NCI-H2171 treated with DMSO at 0.1 percent for 48 hours (cell line): ENCODE data around the gene CCDC88C.

Experiments
- DNase-seq: peaks from one replicate; lab custom pipeline; 2025; lab: John Stamatoyannopoulos, UW

The CCDC88C gene

DNA sequence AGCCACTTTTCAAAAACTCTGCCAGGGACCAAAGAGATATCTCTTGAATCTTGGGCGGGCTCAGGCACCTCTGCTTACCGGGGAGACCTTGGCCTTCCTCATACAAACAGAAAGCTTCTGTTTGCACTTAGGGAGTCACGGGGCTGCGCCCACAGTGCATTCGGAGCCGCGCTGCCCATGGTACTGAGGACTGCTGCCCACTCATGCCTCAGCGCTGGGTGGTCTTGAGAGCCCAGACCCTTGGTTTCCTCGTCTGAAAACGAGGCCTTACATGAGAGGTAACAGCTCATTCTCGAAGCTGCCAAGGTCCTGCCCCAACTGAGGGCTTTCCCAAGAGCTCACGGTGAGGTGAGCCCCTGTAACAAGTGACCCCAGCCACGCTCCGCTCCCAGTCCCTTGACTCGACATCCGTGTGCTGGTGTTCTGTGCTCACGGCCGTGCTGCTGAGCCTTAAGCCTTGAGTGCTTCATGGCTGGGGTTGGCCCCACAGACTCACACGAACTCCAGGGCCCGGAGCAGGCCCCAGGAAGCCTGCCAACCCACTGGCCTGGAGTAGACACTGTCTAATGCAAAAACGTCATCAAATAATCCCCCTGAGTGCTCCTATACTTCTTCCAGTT, 125.7 kb downstream of the CCDC88C start:
- no peak for DNase-seq

DNA sequence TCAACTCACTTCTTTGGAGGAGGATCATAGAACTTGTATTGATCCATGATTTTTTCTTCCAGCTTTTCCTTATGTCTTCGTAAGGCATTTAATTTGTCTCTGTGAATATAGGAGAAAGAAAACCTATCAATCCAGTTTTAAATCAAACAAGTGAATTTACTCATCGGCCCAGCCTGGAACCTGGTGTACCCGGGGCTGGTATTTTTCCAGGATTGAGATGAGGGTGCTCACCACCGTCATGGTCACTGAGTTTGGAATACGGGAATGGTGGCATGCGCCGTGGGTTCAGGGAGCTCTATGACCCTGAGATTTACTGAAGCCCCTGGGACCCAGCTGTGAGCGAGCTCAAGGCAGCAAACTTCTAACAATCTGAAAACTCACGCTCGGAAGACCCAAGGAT, 126.6 kb downstream of the CCDC88C start:
- DNase-seq = no peak

DNA sequence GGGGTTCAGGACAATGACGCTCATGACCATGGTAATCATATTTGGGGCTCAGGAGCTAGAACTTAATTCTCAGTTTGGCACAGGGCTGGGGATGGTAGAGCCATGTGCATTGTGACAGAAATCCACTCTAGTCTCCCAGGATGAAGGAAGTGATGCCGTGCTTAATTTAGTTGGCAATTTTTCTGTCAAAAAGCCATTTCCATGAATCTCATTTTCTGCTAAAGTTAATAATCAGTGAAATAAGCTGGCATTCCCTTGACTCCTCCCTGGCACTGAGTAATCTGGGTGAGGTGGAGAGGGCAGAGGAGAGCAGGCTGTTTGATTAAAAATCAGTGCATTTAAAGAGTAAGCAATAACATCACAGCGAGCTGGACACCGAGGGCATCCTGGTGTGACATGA, 128.2 kb downstream of the CCDC88C start:
- DNase-seq = no peak

DNA sequence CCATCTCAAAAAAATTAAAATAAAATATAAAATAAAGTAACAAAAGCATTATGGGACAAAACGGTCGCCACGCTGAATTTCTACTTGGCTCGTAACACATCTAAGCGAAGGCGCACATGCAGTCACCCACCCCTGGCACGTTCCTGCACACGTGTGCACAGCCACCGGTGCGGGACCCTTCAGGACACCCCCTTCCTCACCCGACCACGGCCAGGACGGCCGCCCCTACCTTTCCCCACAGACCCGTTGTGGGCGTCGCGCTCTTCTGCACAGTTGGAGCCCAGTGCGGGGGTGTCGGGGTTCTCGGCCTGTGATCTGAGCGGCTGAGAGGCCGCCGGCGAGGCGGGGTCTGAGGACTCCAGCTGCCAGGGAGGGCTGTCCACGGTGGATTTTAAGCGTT, 128.7 kb downstream of the CCDC88C start:
- no peak for DNase-seq

DNA sequence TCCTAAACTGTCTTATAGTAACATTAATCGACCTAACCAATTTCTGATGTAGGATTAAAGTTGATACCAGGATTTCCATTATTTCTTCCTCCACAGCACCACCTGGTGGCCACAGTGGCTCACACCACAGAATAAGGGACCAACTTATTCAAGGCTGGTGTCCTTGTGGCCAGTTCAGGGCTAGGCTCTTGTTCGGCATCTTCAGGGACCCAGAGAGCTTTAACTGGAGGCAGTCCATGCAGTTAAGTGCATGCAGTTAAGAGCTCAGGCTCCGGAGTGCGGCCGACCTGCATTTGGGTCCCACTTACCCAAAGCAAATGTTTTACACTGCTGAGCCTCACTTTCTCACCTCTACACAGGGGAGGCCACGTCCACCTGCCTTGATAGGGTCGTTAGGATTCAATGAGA, 131.1 kb downstream of the CCDC88C start:
- peak; percentile 63 for DNase-seq

DNA sequence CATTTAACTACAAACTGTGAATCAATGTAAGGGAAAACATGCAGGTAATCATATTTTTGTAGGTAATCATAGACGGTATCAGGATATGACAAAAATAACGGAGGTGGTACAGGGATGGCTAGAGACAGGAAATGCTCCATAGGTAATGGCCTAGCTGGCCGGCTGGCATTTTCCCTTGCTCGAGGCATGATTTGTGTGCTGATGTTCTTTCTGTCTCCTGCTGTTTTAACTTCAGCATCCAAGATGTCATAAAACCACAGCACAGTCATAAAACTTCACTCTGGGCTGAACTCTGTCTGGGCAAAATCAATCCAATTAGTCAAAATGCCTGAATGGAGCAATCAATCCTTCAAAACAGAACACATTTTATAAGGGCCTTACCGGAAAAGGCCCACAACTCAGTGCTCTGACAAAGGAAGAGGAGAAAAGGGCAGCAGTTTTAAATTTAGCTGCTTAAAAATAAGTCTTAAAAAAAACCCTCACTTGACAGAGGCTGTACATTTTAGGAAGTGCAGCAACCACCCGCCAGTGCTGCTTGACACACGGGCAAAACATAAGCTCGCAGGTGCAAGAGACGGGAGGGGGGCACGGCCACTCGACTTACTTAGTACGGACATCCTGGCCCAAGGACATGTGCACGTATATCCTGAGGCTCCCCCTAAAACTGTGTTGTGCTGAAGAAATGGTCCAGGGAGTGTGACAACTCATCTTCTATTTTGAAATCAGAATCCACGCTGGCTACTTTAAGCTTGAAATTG, 132.7 kb downstream of the CCDC88C start:
- no peak for DNase-seq

DNA sequence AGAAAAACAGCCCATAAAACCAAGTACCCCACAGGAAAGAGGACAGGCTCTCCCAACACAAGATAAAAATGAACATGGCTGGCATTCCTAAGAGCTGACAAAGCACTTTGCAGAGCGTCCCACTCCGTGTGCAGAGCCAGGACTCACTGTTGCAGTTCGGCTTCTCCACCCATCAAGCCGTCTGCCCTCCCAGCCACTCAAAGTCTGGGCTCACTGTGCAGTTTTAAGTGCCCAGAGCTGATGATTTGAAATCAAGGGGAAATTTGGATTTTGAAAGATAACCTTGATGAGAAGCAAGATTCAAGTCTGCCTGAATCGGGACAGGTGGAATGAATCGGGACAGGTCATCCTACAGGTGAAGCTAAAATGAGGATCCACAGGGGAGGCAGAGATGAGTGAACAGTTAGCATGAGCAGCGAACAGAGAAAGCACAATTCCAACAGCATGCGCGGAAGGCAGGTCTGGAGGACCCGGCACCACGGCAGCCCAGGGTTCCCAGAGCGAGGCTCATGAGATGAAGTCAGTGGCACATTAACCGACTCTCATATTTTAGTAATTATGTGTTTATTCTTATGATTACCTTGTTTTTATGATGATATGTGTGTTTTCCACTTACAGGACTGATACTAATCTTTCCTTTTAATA, 133.4 kb downstream of the CCDC88C start:
- no peak for DNase-seq

DNA sequence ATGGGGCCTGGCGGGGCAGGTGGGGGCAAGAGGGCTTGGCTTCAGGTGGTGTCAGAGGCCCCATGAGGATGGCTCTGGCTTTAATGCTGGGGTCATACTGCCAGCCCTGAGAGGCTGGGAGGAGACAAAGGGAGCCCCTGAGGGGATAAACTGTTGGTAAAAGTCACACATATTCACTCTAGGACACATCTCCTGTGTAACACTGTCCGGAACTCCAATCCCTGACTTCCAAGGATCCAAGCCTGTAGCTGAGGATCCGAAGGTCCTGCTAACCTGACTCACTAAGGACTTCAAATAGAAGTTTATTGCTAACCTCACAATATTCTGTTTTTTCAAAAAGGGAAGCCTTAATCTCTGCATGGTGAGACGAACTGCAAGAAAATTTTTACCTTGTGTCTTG, 134.0 kb downstream of the CCDC88C start:
- no peak for DNase-seq

DNA sequence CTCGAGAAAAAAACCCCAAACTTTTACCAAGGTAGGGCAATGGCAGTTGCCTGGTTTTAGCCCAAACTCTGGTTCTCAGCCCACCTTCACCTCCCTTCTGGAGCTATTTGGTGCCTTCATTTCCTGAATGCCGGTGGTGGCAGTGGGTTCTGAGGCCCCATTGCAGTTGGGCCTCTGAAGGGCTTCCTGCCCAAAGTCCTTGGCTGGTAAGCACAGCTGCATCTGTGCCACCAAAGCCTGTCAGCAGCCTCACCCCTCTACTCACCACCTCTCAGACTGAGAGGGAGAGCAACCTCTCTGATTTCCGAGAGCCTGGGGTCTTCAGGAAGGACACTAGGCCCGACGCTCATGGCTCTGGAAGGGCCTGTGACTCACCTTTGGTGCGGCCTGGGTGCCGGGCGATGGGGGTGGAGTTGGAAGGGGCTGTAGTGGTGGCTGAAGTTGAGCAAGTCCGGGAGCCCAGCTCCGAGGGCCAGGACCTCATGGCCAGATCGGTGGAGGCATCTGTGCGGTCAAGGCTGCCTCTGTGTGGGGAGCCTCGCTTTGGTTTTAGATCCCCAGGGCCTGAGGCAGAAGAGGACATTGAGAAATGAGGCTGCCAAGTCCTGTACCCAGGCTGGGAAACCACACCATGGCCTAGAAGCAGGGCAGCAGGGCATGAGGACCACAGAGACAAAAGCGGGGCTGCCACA, 134.5 kb downstream of the CCDC88C start:
- no peak for DNase-seq

DNA sequence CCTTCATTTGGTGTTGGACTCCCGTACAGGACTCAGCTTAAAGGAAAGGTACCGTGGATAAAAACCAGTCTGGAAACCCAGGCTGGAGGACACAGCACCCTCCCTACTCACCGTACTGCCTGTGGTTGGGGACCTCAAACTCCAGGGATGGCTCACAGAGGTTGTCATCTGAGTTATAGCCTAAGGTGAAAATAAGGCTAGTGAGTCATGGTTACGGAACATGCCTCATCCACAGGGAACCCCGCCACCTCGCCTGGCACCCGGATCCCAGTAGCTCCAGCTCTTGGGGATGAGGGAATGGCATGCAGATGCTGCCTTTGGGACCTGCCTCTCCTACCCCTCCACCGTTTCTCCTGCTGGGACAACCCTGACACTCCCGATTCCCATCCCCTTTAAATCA, 136.3 kb downstream of the CCDC88C start:
- no peak for DNase-seq

DNA sequence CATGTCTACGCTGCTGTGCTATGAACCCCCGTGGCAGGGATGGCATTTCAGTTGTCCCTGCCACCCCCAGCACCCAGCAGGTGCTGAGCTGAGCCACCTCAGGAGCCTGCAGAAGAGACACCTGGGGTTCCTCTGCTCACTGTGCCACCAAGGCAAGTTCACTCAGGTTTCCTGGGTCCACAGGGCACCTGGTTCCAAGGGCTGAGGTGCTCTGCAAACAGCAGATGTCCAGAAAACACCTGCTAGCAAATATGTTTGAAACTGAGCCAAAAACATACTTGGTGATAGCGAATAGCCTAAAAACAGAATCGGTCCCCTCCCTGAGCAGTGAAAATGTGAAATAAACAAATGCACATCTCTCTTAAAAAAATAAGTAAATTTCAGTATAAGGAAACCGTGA, 137.5 kb downstream of the CCDC88C start:
- DNase-seq = peak; percentile 43

DNA sequence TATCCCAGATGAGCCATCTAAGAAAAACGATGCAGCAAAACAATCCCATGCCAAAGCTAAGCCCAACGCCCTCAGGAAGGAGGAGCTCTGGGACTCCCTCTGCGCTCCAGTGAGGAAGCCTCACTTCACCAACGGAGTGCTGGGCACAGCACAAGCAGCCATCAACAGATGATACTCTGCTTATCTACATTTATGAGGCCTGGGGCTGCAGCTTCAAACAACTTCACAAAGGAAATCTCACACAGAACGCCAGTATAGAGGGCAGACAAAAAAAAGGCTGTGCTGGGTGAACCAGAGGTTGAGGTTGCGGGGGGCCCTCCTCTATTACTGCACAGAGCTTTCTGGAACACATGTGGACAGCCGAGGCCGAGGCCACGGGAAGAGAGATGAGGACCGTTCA, 138.3 kb downstream of the CCDC88C start:
- no peak for DNase-seq

DNA sequence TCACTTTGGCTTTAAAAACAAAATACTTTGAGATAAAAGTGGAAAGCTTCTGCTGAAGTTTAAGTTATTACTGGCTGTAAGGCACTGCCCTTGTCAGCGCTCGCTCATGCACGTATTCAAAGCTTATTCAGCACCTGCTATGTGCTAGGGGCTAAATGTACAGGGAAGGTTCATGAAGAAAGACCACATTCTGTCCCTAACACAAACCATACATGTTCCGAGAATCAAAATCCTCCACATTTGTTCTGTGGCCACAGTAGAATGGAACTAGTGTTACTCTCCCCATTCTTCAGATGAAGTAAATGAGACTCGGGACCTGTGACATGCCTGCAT, 139.3 kb downstream of the CCDC88C start:
- no peak for DNase-seq

DNA sequence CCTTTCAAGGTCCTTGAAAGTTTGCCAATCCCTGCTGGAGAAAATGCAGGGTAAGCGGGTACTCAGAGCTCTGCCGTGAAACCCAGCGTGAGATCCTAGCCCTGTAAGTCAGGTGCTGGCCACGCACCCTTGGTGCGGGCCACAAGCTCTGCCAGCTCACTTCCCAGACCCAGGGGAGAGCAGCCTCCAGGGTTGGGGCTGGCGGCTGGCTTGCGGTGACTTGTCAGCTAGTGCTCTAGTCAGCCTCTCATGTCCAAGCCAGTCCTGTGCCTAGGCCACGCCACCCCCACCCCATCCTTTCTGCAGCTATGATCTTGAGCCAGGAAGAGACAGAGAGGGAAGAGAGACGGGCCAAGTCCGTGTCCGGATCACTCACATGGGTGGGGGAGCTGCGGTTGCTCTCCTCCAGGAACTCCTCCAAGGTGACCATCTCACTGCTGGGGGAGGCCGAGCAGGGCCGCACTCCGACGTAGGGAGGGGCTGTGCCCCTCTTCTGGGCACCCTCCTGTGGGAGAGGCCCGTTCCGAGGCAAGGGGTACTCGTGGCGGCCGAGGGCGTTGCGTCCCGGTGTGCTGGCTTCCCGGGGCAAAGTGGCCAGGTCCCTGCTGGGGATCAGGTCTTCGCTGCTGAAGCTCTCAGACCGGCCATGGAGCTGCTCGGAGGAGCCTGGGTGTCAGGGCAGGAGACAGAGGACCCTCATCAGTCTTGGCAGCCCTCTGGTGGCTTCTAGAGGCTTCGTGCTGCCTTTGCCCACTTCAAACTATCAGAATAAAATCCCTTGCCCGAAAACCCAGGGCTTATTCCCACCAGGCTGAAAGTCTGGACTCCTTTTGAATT, 139.9 kb downstream of the CCDC88C start:
- no peak for DNase-seq

DNA sequence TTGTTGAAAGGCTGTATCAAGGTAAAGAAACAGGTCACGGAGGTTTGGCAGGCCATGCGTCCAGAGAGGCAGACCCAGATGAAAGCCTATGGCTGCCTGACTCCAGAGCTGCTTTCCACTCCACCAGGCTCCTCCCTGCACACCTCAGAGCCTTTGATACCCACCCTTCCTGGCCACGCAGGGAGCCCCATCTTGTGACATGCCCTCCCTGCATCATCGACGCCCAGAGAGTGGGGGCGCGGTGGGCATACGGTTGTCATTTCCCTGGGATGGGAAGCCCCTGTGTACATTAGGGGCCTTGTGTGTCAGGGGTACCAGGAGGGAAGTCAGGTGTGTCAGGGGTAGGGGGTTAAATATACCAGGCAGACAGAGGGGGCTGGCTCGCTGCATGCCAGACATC, 142.8 kb downstream of the CCDC88C start:
- no peak for DNase-seq

DNA sequence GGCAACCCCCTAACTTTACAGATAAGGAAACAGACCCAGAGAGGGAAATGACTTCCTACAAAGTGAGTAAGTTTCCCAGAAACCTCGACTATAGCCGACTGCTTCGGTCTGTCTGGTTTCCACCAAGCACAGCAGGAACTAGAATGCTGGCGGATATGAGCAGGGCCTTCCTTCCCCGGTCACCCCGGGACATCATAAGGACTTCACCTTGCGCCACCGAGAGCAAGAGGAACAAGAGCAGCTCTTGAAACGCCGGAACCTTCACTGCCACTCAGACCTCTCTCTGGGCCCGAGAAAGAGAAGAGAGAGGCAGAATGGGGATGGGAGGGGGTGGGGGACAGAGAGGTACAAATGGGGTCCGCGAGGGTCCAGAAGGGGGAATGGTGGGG, 143.7 kb downstream of the CCDC88C start:
- no peak for DNase-seq

DNA sequence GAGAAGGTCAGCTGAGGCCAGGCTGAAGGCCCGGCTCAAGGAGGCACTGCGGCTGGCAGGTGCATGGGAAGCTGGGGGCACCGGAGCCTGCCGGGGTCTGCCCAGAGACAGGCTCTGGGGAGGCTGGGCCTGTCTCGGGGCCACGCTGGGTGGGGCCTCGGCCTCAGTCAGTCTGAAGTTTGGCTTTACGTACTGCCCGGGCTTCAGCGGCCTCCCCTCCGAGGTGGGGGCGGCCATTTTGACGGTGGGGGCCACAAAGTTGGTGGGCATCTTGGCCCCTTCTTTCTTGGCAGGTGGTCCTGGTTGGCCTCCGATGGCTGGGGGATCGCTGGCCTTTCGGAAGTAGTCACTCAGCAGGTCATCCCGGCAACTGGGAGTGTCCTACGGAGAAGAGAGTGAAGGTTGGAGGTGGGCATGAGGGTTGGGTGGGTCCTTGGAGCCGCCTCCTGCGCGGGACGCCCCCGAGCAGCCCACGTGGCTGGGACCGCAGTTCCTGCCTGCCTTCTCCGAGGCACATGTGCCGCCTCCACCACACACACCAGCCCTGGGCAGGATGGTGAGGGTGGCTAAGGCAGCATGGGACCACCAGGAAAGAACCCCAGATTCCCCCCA, 144.2 kb downstream of the CCDC88C start:
- DNase-seq = no peak

DNA sequence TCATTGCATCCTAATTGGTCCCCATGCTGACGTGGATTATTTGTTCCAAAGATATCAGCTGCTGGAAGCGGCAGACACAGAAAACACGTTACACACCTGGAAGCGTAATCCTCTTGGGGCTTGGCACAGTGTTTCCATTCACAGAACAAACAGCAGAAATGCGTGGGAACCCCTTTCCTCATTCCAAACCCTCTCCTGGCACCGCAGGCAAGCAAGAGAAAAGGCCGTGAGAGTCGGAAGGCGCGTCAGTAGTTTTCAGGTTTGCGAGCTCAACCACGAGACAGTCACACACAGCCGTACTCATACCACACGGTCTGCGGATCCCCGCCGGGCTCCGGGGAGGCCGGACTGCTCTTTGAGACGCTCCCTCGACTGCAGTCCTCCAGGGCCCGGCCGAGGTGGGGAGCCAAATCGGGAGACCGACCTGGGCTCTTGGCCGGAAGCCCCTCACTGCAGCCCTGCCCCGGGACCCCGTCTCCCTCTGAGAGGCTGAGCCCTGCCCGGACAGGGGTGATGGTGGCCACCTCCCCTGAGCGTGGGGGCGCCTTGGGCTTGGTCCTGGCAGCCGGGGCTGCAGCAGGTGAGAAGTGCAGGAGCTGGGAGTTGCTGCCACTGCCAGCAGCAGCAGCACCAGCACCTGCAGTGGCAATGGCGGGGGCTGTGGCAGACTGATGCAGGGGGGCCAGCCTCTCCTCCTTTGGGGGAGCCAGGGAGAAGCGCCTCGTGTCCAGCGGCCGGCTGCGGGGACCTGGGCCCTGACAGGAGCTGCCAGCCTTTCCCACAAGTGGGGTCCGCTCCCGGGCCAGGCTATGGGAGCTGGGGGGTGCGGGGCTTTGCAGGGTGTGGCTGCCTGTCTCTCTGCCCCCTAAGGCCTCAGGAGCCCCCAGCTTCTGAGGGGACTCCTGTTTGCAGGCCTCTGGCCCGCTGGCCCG, 145.0 kb downstream of the CCDC88C start:
- no peak for DNase-seq

DNA sequence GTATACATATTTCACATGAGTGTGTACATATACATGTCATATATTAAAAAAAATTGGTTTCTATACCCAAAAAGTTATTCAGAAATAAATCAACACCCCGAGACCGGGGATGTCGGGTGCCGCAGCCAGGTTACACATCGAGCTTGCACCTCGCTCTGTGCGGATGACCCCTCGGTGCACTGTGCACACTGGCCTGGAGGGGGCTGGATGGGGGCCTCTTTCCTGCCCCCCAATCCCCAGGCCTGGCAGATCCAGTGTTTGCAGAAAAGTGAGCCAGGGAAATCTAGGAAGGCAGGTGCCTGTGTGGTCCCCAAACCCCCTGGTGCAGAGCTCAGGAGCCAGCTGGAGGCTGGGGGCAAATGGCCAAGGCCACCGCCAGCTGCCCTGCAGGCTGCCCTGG, 146.0 kb downstream of the CCDC88C start:
- DNase-seq = no peak

DNA sequence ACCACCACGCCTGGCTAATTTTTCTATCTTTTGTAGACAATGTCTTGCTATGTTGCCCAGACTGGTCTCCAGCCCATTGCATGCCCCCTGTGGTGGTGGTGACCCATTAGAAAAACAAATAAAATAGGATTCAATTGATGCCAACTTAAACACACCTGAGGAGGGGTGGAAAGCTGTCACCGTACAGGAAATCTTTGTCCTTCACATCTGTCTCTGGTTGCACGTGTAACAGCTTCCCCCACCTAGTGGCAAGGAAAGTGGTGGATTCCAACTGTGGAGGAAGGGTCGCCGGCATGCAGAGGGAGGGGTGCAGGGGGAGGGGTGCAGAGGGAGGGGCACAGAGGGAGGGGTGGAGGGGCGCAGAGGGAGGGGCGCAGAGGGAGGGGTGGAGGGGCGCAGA, 147.0 kb downstream of the CCDC88C start:
- peak; percentile 33 for DNase-seq

DNA sequence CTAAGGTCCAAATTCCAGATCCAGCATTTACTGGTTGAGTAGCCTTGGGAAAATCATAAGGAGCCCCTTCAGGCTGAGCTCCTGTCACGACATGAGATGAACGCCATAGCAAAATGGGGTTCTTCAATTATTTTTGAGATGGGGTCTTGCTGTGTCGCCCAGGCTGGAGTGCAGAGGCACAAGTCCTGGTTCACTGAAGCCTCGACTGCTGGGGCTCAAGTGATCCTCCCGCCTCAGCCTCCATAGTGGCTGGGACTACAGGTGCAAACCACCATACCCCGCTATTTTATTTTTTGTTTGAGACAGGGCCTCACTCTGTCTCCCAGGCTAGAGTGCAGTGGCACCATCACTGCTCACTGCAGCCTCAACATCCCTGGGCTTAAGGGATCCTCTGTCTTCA, 147.4 kb downstream of the CCDC88C start:
- DNase-seq = no peak
